Esophagus squamous epithelium (tissue), 5 donors: Measurements from ENCODE around the gene NPB. TPM values are rescaled to one million over a fixed set of nuclear protein-coding genes. Genes with fewer than 3 reads are reported as not detected.
A peak's percentile ranks its signal among the peaks of the same experiment; 100 is the strongest.

Experiments
- DNase-seq: peaks from one replicate; lab custom pipeline; 2025; lab: John Stamatoyannopoulos, UW
- H3K27ac ChIP-seq, 4 donors: fragments of 200-600 bp; sonication (generic); one replicate each; pipeline ENCODE4 v1.5.1; 2016 to 2019; ENCODE audit warnings: mild to moderate bottlenecking in 1 of 4
- H3K27me3 ChIP-seq, 4 donors: fragments of 200-600 bp; sonication (generic); 1 replicate in 3 of 4; 2 replicates in 1 of 4; pipeline versions ENCODE4 v1.5.1 to v1.6.0; 2017 to 2021; ENCODE audit warnings: antibody characterized with exemption in 1 of 4
- H3K36me3 ChIP-seq, 3 donors: fragments of 200-600 bp; sonication (generic); one replicate each; pipeline ENCODE4 v1.5.1; 2016 to 2019
- H3K4me1 ChIP-seq, 3 donors: fragments of 200-600 bp; sonication (generic); one replicate each; pipeline ENCODE4 v1.5.1; 2017 to 2019
- H3K4me3 ChIP-seq, 4 donors: fragments of 200-600 bp; sonication (generic); 1 replicate in 3 of 4; 2 replicates in 1 of 4; pipeline ENCODE4 v1.5.1; 2016 to 2019; ENCODE audit warnings: mild to moderate bottlenecking in 2 of 4, moderate library complexity in 1 of 4
- H3K9me3 ChIP-seq, 3 donors: fragments of 200-600 bp; sonication (generic); one replicate each; pipeline ENCODE4 v1.5.1; 2016 to 2019
- CTCF ChIP-seq, 6 experiments: fragments of 450-650 bp in 4 of 6; fragments of 200-600 bp in 2 of 6; sonication (generic) in 2 of 6; IDR thresholded peaks; one replicate each; pipeline ENCODE4 v1.5.1; 2016 to 2019; ENCODE audit warnings: antibody characterized with exemption in 6 of 6, mild to moderate bottlenecking in 4 of 6, moderate library complexity in 4 of 6
- POLR2A ChIP-seq, 4 donors: fragments of 450-650 bp; IDR thresholded peaks; one replicate each; pipeline ENCODE4 v1.6.1; 2017; ENCODE audit warnings: antibody characterized with exemption in 4 of 4, mild to moderate bottlenecking in 4 of 4, moderate library complexity in 3 of 4
- WGBS, 2 donors: methylation state at CpG; one replicate each; pipeline ENCODE4 v1.1.5; 2018; 5-methylcytosine and 5-hydroxymethylcytosine counted together
- intact Hi-C: fragments of 100-400 bp; cut with DNase I; formaldehyde crosslinking; loops from one replicate; pipeline ENCODE4 v1.15.0; 2022
- total RNA-seq, 4 donors: library from RNA; depleted of rRNA; stranded (reverse); fragments of >200 nt; gene quantifications; one replicate each; pipeline ENCODE4 v1.1.0, GENCODE V29; 2016
- donor health status: DM: yes; HTN: yes; CAD: no.

The NPB gene
- total RNA-seq, 4 donors from 2014 or later, result 0.53 to 7.4 (median 1.5) TPM

GRCh38 chr17:81920612-81921536 is 18.8 kb downstream of the NPB start:
- DNase-seq, result no peak
- Histone ChIP-seq H3K9me3 (no peaks in the 10 kb centered on the region), H3K4me3 (no peak overlapping the region), H3K27me3 (no peaks in the 10 kb centered on the region), H3K27ac (peak overlapping the region in 3 of 4 donors; percentile 84 to 99 (median 98)), H3K36me3 (peaks cover 11 to 43% (median 19%) of the 10 kb centered on the region in 3 donors), H3K4me1 (peaks cover 74 to 96% (median 75%) of the 10 kb centered on the region in 3 donors)
- intact Hi-C loops, result no loop called here
- TF ChIP-seq POLR2A (IDR thresholded peaks at IDR 0.05), result no peak
- TF ChIP-seq CTCF (IDR thresholded peaks at IDR 0.05), result no peak
- 78 to 80% methylated on average over 16 of the region's 33 CpGs for WGBS, 2 donors

- 83 to 88% methylated on average over 3 of the region's 3 CpGs for WGBS, 2 donors
- Histone ChIP-seq H3K27me3 (no peaks in the 10 kb centered on the region), H3K27ac (peak overlapping the region in 2 of 4 donors; percentile 21 to 99), H3K36me3 (peaks cover 11 to 41% (median 17%) of the 10 kb centered on the region in 3 donors), H3K4me3 (no peak overlapping the region), H3K9me3 (no peaks in the 10 kb centered on the region), H3K4me1 (peaks cover 73 to 96% (median 77%) of the 10 kb centered on the region in 3 donors)
- intact Hi-C loops, result no loop called here
- TF ChIP-seq POLR2A (IDR thresholded peaks at IDR 0.05) (no peak), CTCF (IDR thresholded peaks at IDR 0.05) (no peak)
- DNase-seq, result no peak
These were observed 19.5 kb downstream of the NPB start for GRCh38 chr17:81921537-81921862.

GRCh38 chr17:81921996-81922565 is 20.0 kb downstream of the NPB start:
- Histone ChIP-seq H3K4me3 (no peak overlapping the region), H3K27me3 (no peaks in the 10 kb centered on the region), H3K27ac (peak overlapping the region in 3 of 4 donors; percentile 21 to 99 (median 81)), H3K36me3 (peaks cover 11 to 41% (median 17%) of the 10 kb centered on the region in 3 donors), H3K9me3 (no peaks in the 10 kb centered on the region), H3K4me1 (peaks cover 67 to 92% (median 73%) of the 10 kb centered on the region in 3 donors)
- no peak for TF ChIP-seq POLR2A (IDR thresholded peaks at IDR 0.05)
- TF ChIP-seq CTCF (IDR thresholded peaks at IDR 0.05), result no peak
- 67 to 97% methylated on average over 3 to 5 of the region's 23 CpGs for WGBS, 2 donors
- intact Hi-C loops, result no loop called here
- no peak for DNase-seq

GRCh38 chr17:81922566-81923301 is 20.7 kb downstream of the NPB start:
- Histone ChIP-seq H3K9me3 (no peaks in the 10 kb centered on the region), H3K27ac (peak overlapping the region; percentile 81 to 99 (median 90)), H3K4me1 (peaks cover 64 to 88% (median 69%) of the 10 kb centered on the region in 3 donors), H3K4me3 (peak overlapping the region; percentile 28 to 60 (median 38)), H3K36me3 (peaks cover 11 to 41% (median 17%) of the 10 kb centered on the region in 3 donors), H3K27me3 (no peaks in the 10 kb centered on the region)
- no peak for DNase-seq
- TF ChIP-seq POLR2A (IDR thresholded peaks at IDR 0.05) (no peak), CTCF (IDR thresholded peaks at IDR 0.05) (no peak)
- intact Hi-C loops, result no loop called here
- WGBS, 2 donors, result 88 to 98% methylated on average over 18 to 40 of the region's 58 CpGs
